Measurements from ENCODE around the gene ENO2. TPM values are rescaled to one million over a fixed set of nuclear protein-coding genes. Genes with fewer than 3 reads are reported as not detected.

ENO2 gene
- total and polyA plus RNA-seq, 12 donors, result 7.4 to 113 (median 35.1) TPM

GRCh38 chr12:6866920-6867412 is 47.4 kb upstream of the ENO2 start:
- intact Hi-C loops (cut with DNase I), result no loop called here
- peaks cover 28 to 43% of the 10 kb centered on the region in 2 donors for H3K4me1 ChIP-seq (replicated peaks in 1 of 2)
- no peaks in the 10 kb centered on the region for H3K27me3 ChIP-seq
- peak overlapping the region; percentile 39 to 98 (median 97) for H3K27ac ChIP-seq
- 1 to 5% (median 2%) methylated on average over 13 to 33 of the region's 33 CpGs for WGBS, 4 donors
- H3K36me3 ChIP-seq (replicated peaks in 1 of 2), result peaks cover 0 to 71% of the 10 kb centered on the region in 2 donors
- peak overlapping the region in 3 of 4 donors; percentile 31 to 93 (median 74) for H3K4me3 ChIP-seq
- DNase-seq, result peak; percentile 58 to 74 (median 72)
- no peaks in the 10 kb centered on the region for H3K9me3 ChIP-seq (replicated peaks in 1 of 3)
- TF ChIP-seq CTCF (IDR thresholded peaks at IDR 0.05) (no peak), POLR2A (IDR thresholded peaks at IDR 0.05) (no peak)

- H3K4me3 ChIP-seq, result peak within 1 kb of the TSS; percentile 57 to 93 (median 73)
- H3K36me3 ChIP-seq (replicated peaks in 1 of 2), result peaks cover 0 to 64% of the 10 kb centered on the region in 2 donors
- no peaks in the 10 kb centered on the region for H3K27me3 ChIP-seq
- peak within 1 kb of the TSS; percentile 97 to 98 (median 97) for H3K27ac ChIP-seq
- intact Hi-C loops (cut with DNase I), result no loop called here
- TF ChIP-seq POLR2A (IDR thresholded peaks at IDR 0.05), result peak; percentile 97 to 98
- TF ChIP-seq CTCF (IDR thresholded peaks at IDR 0.05), result peak in 1 of 6 experiments; percentile 1
- peak; percentile 82 to 92 (median 89) for DNase-seq
- 0 to 1% (median 0%) methylated on average over 19 to 86 of the region's 86 CpGs for WGBS, 4 donors
- no peaks in the 10 kb centered on the region for H3K9me3 ChIP-seq (replicated peaks in 1 of 3)
- H3K4me1 ChIP-seq (replicated peaks in 1 of 2), result peaks cover 31 to 50% of the 10 kb centered on the region in 2 donors
These were observed 46.8 kb upstream of the ENO2 start, which contains the start of gene TPI1 for GRCh38 chr12:6867413-6868210. Gene TPI1 (plus strand): TSS chr12:6867531. CDS start chr12:6867567, 36 bp downstream.

GRCh38 chr12:6868211-6869048 is 46.0 kb upstream of the ENO2 start:
- Histone ChIP-seq H3K9me3 (replicated peaks in 1 of 3) (no peaks in the 10 kb centered on the region), H3K4me1 (replicated peaks in 1 of 2) (peaks cover 31 to 50% of the 10 kb centered on the region in 2 donors), H3K27me3 (no peaks in the 10 kb centered on the region), H3K4me3 (peak overlapping the region; percentile 57 to 93 (median 73)), H3K36me3 (replicated peaks in 1 of 2) (peaks cover 0 to 56% of the 10 kb centered on the region in 2 donors), H3K27ac (peak overlapping the region; percentile 97 to 98 (median 97))
- 3 to 9% (median 7%) methylated on average over 16 to 22 of the region's 22 CpGs for WGBS, 4 donors
- intact Hi-C loops (cut with DNase I), result no loop called here
- peak in 1 of 7 donors; percentile 57 for DNase-seq
- TF ChIP-seq CTCF (IDR thresholded peaks at IDR 0.05), result no peak
- TF ChIP-seq POLR2A (IDR thresholded peaks at IDR 0.05), result no peak
